WI38 (cell line): ENCODE measurements around the gene PIP4K2A.

Experiments
- H3K4me3 ChIP-seq: 2 replicates; pipeline ENCODE4 v1.5.1; 2011; ENCODE audit warnings: low read depth, mild to moderate bottlenecking, control low read depth, low read length
- CTCF ChIP-seq: IDR thresholded peaks from 2 replicates; pipeline ENCODE4 v1.5.1; 2012; ENCODE audit warnings: low read depth, mild to moderate bottlenecking, control low read depth, low read length

The PIP4K2A gene

GRCh38 chr10:22717728-22718127 is 3.4 kb upstream of the PIP4K2A start:
- no peak overlapping the region for H3K4me3 ChIP-seq
- TF ChIP-seq CTCF, result no peak

GRCh38 chr10:22716943-22717342 is 2.6 kb upstream of the PIP4K2A start:
- TF ChIP-seq CTCF, result no peak

GRCh38 chr10:22715290-22715625 is 880 bp upstream of the PIP4K2A start:
- no peak overlapping the region for H3K4me3 ChIP-seq
- no peak for TF ChIP-seq CTCF

More at GRCh38 chr10:22716943-22717342, 2.6 kb upstream of the PIP4K2A start:
- H3K4me3 ChIP-seq, result no peak overlapping the region

GRCh38 chr10:22713853-22714478 is 412 bp downstream of the PIP4K2A start:
- H3K4me3 ChIP-seq, result peak overlapping the region; percentile 90
- TF ChIP-seq CTCF, result no peak

- no peak for TF ChIP-seq CTCF
- peak overlapping the region; percentile 90 for H3K4me3 ChIP-seq
These were observed 1.2 kb downstream of the PIP4K2A start for GRCh38 chr10:22712956-22713852.

- peak overlapping the region; percentile 90 for H3K4me3 ChIP-seq
- no peak for TF ChIP-seq CTCF
These were observed 2.0 kb downstream of the PIP4K2A start for GRCh38 chr10:22712211-22712955.
